Tibial artery (tissue), 4 donors: Measurements from ENCODE around the gene ITGB5.
A peak's percentile ranks its signal among the peaks of the same experiment; 100 is the strongest.

ENCODE experiments used
- DNase-seq, 2 donors: peaks; one replicate each; pipeline ENCODE4 v3.0.0-alpha.2; 2019
- H3K27ac ChIP-seq, 2 donors: fragments of 200-600 bp; sonication (generic) in 1 of 2; 1 replicate in 1 of 2; 2 replicates in 1 of 2; pipeline ENCODE4 v1.5.1; 2018 to 2019; ENCODE audit warnings: mild to moderate bottlenecking in 1 of 2
- H3K27me3 ChIP-seq, 2 donors: fragments of 200-600 bp; sonication (generic) in 1 of 2; one replicate each; pipeline versions ENCODE4 v1.5.1 to v1.6.0; 2016 to 2019
- H3K36me3 ChIP-seq, 3 donors: fragments of 200-600 bp; sonication (generic) in 2 of 3; one replicate each; pipeline ENCODE4 v1.5.1; 2016 to 2019; ENCODE audit warnings: mild to moderate bottlenecking in 2 of 3
- H3K4me1 ChIP-seq, 4 donors: fragments of 200-600 bp; sonication (generic) in 2 of 4; 1 replicate in 3 of 4; 2 replicates in 1 of 4; pipeline ENCODE4 v1.5.1; 2016 to 2019
- H3K4me3 ChIP-seq, 2 donors: fragments of 200-600 bp; sonication (generic) in 1 of 2; 1 replicate in 1 of 2; 2 replicates in 1 of 2; pipeline ENCODE4 v1.5.1; 2018 to 2019; ENCODE audit warnings: mild to moderate bottlenecking in 2 of 2
- H3K9me3 ChIP-seq, 3 donors: fragments of 200-600 bp; sonication (generic) in 1 of 3; one replicate each; pipeline ENCODE4 v1.5.1; 2016 to 2019
- CTCF ChIP-seq, 2 experiments: fragments of 200-600 bp in 1 of 2; fragments of 450-650 bp in 1 of 2; IDR thresholded peaks; one replicate each; pipeline ENCODE4 v1.5.1; 2017 to 2019; ENCODE audit warnings: antibody characterized with exemption in 2 of 2, mild to moderate bottlenecking in 1 of 2, moderate library complexity in 1 of 2
- intact Hi-C: fragments of 100-400 bp; cut with DNase I; formaldehyde crosslinking; loops from one replicate; pipeline ENCODE4 v1.15.0; 2023; ENCODE audit warnings: low total_unique reads

ITGB5 gene

GRCh38 chr3:124881976-124882697, 5.0 kb downstream of the ITGB5 start:
- Histone ChIP-seq H3K9me3 (no peaks in the 10 kb centered on the region), H3K27me3 (no peaks in the 10 kb centered on the region), H3K4me3 (no peak overlapping the region), H3K27ac (peak overlapping the region; percentile 98 to 99), H3K36me3 (no peaks in the 10 kb centered on the region), H3K4me1 (peaks cover 5 to 89% (median 63%) of the 10 kb centered on the region in 4 donors)
- intact Hi-C loops = loop anchor here (10.0 kb wide), 1 partner anchor 47 kb away; no protein-coding TSS in a partner anchor
- DNase-seq = no peak
- no peak for TF ChIP-seq CTCF (IDR thresholded peaks at IDR 0.05)

DNA sequence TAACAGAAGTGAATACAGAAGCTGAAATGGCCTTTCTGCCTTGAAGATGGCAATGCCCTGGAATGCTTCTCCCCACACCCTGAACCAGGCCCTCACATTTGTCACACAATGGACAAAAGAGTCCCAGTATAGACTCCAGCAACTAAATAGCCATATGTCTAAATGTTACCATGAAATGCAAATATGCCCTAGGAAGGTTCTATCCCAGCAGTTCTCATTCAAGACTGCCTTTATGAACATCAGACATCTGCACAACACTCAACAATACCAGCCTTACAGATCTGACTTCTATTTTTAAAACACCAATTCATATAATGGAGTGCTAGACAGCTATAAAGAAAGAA, 7.9 kb downstream of the ITGB5 start:
- no peak for TF ChIP-seq CTCF (IDR thresholded peaks at IDR 0.05)
- Histone ChIP-seq H3K4me3 (no peak overlapping the region), H3K36me3 (no peaks in the 10 kb centered on the region), H3K27ac (peak overlapping the region; percentile 98 to 99), H3K27me3 (no peaks in the 10 kb centered on the region), H3K4me1 (peaks cover 5 to 100% (median 71%) of the 10 kb centered on the region in 4 donors), H3K9me3 (no peaks in the 10 kb centered on the region)
- no peak for DNase-seq
- intact Hi-C loops = no loop called here

DNA sequence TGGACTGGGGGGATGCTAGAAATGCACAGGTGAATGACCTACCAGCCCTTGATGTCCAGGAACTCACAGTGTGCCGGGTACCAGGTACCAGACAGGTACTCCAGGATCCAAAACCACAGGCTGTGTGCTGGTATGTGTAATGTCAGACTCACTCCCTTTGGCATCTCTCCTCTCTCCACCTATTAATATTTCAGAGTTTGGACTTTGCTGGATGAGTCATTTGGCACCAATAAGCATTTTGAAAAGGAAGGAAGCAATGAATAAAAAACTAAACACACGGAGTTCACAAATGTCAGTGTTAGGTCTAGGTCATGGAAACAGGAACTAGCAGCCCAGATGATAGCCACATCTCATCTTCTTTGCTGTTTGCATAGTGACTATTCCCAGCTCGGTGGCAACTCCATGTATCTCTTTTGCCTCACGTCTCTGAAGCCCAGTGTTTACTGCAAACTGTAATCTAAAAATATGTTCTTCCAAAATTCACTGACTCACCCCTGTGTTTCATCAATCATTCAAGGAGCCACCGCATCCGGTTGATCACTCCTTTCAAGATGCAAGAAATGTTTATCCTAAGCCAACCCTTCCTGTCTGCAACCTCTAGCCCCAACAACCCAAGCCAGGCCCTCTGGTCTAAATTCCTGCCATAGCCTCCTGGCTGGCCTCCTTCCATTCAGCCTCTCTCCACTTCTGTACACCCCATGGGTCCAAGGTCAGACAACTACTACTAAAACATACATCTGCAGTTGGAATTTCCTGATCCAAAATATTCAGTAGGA, 8.4 kb downstream of the ITGB5 start:
- no peaks in the 10 kb centered on the region for H3K27me3 ChIP-seq
- peak; percentile 74 to 75 for DNase-seq
- H3K27ac ChIP-seq = peak overlapping the region; percentile 98 to 99
- no peak for TF ChIP-seq CTCF (IDR thresholded peaks at IDR 0.05)
- no peak overlapping the region for H3K4me3 ChIP-seq
- H3K4me1 ChIP-seq = peaks cover 5 to 100% (median 66%) of the 10 kb centered on the region in 4 donors
- H3K9me3 ChIP-seq = no peaks in the 10 kb centered on the region
- intact Hi-C loops = no loop called here
- H3K36me3 ChIP-seq = no peaks in the 10 kb centered on the region

GRCh38 chr3:124877674-124878073, 9.5 kb downstream of the ITGB5 start:
- intact Hi-C loops = no loop called here
- H3K36me3 ChIP-seq = peaks cover 0 to under 1% (median 0%) of the 10 kb centered on the region in 3 donors
- no peak overlapping the region for H3K4me3 ChIP-seq
- H3K27me3 ChIP-seq = no peaks in the 10 kb centered on the region
- TF ChIP-seq CTCF (IDR thresholded peaks at IDR 0.05) = no peak
- H3K9me3 ChIP-seq = no peaks in the 10 kb centered on the region
- no peak for DNase-seq
- peaks cover 5 to 100% (median 62%) of the 10 kb centered on the region in 4 donors for H3K4me1 ChIP-seq
- peak overlapping the region; percentile 98 to 99 for H3K27ac ChIP-seq

- peaks cover 5 to 93% (median 56%) of the 10 kb centered on the region in 4 donors for H3K4me1 ChIP-seq
- peak overlapping the region; percentile 98 to 99 for H3K27ac ChIP-seq
- intact Hi-C loops = no loop called here
These were observed 10.7 kb downstream of the ITGB5 start for GRCh38 chr3:124876401-124876878.

More at GRCh38 chr3:124876401-124876878, 10.7 kb downstream of the ITGB5 start:
- no peaks in the 10 kb centered on the region for H3K9me3 ChIP-seq
- no peak for TF ChIP-seq CTCF (IDR thresholded peaks at IDR 0.05)
- peak in 1 of 2 donors; percentile 55 for DNase-seq
- H3K4me3 ChIP-seq = no peak overlapping the region
- peaks cover under 1 to 12% (median 9%) of the 10 kb centered on the region in 3 donors for H3K36me3 ChIP-seq
- H3K27me3 ChIP-seq = no peaks in the 10 kb centered on the region
